HepG2 (cell line): Measurements from ENCODE around the gene ZMIZ1. TPM values are rescaled to one million over a fixed set of nuclear protein-coding genes. Genes with fewer than 3 reads are reported as not detected.

ENCODE experiments used
- AHDC1 ChIP-seq: sonication (generic); formaldehyde crosslinking; IDR thresholded peaks from 2 replicates; pipeline ENCODE4 v1.5.1; 2020; ENCODE audit warnings: mild to moderate bottlenecking, missing genetic modification reagents, borderline replicate concordance
- ARID5B ChIP-seq: IDR thresholded peaks from 2 replicates; pipeline ENCODE4 v1.4.0; 2020; ENCODE audit warnings: mild to moderate bottlenecking, missing genetic modification reagents
- EZH2 ChIP-seq: conservative IDR thresholded peaks from 2 replicates; pipeline ENCODE4 v1.6.1; 2012; ENCODE audit warnings: mild to moderate bottlenecking, low read depth, low read length, moderate library complexity
- GATAD2A ChIP-seq: IDR thresholded peaks from 2 replicates; pipeline ENCODE4 v1.6.1; 2016
- GLMP ChIP-seq: sonication (generic); formaldehyde crosslinking; IDR thresholded peaks from 2 replicates; pipeline ENCODE4 v1.9.0; 2021; ENCODE audit warnings: missing genetic modification reagents, mild to moderate bottlenecking, borderline replicate concordance
- HDAC1 ChIP-seq: sonication (generic); formaldehyde crosslinking; IDR thresholded peaks from 2 replicates; pipeline ENCODE4 v1.5.1; 2020; ENCODE audit warnings: mild to moderate bottlenecking, missing genetic modification reagents
- HMG20A ChIP-seq: IDR thresholded peaks from 2 replicates; pipeline ENCODE4 v1.6.1; 2016; ENCODE audit warnings: borderline replicate concordance
- KDM6A ChIP-seq: IDR thresholded peaks from 2 replicates; pipeline ENCODE4 v1.6.1; 2016; ENCODE audit warnings: low read depth
- NR2F2 ChIP-seq: IDR thresholded peaks from 2 replicates; pipeline ENCODE4 v1.6.1; 2012; ENCODE audit warnings: low read depth, inconsistent platforms, borderline replicate concordance
- POLR2G ChIP-seq: fragments of 200-400 bp; formaldehyde crosslinking; IDR thresholded peaks from 2 replicates; pipeline ENCODE4 v1.6.1; 2018; ENCODE audit warnings: mild to moderate bottlenecking, low read depth, low read length, moderate library complexity
- PPARG ChIP-seq: conservative IDR thresholded peaks from 2 replicates; pipeline ENCODE4 v1.6.1; 2016; ENCODE audit warnings: missing biosample characterization, missing genetic modification reagents
- PTBP1 ChIP-seq: fragments of 200-400 bp; formaldehyde crosslinking; IDR thresholded peaks from 2 replicates; pipeline ENCODE4 v1.6.1; 2018; ENCODE audit warnings: low read length, low read depth; ENCODE audit not compliant: poor library complexity, severe bottlenecking
- RAD51 ChIP-seq: fragments of 450-650 bp; IDR thresholded peaks from 2 replicates; pipeline ENCODE4 v1.6.1; 2016; ENCODE audit warnings: borderline replicate concordance
- SOX13 ChIP-seq, 3 experiments: fragments of 450-650 bp in 1 of 3; sonication (generic) in 1 of 3; formaldehyde crosslinking in 1 of 3; IDR thresholded peaks in 2 of 3; conservative IDR thresholded peaks in 1 of 3; 2 replicates each; pipeline versions ENCODE4 v1.5.0 to v1.6.1; 2016 to 2020; ENCODE audit warnings: antibody characterized with exemption in 1 of 3, mild to moderate bottlenecking in 1 of 3, missing compliant biosample characterization in 1 of 3, missing genetic modification reagents in 1 of 3, moderate library complexity in 1 of 3
- TFAP4 ChIP-seq: sonication (generic); IDR thresholded peaks from 2 replicates; pipeline ENCODE4 v1.6.1; 2016; ENCODE audit warnings: low read depth, borderline replicate concordance
- ZFP90 ChIP-seq: sonication (generic); formaldehyde crosslinking; IDR thresholded peaks from 2 replicates; pipeline ENCODE4 v1.8.0; 2022; ENCODE audit warnings: missing genetic modification reagents, mild to moderate bottlenecking, inconsistent platforms, borderline replicate concordance
- ZNF674 ChIP-seq: sonication (generic); formaldehyde crosslinking; IDR thresholded peaks from 2 replicates; pipeline ENCODE4 v1.5.0; 2020; ENCODE audit warnings: low read depth, mild to moderate bottlenecking, missing genetic modification reagents
- polyA plus RNA-seq, 8 experiments: library from polyadenylated mRNA; depleted of rRNA in 3 of 8; stranded (reverse) in 7 of 8; unstranded in 1 of 8; fragments of >200 nt; fragmentation: Illumina TruSeq in 4 of 8; extraction: Trizol in 4 of 8; gene quantifications; 2 replicates each; pipeline versions ENCODE4 v1.2.1 to v1.2.3, GENCODE V29; 2011 to 2016; ENCODE audit warnings: low read depth in 4 of 8, missing spikeins in 1 of 8, mixed read lengths in 1 of 8; ENCODE audit not compliant: insufficient read depth in 1 of 8
- total RNA-seq, 5 experiments: library from RNA; depleted of rRNA; stranded (reverse); fragments of >200 nt; fragmentation: Illumina TruSeq; extraction: Trizol; gene quantifications; 2 replicates each; pipeline ENCODE4 v1.2.3, GENCODE V29; 2016; ENCODE audit warnings: low read depth in 1 of 5

ZMIZ1 gene
- total and polyA plus RNA-seq, 2 of the 13 experiments (the other 11 are each of a cell fraction or from before 2014, with no cell fraction given), result 5.3 to 10.2 TPM

GRCh38 chr10:79185067-79185774 is 116.5 kb downstream of the ZMIZ1 start (continued):
- TF ChIP-seq EZH2 (no peak), SOX13 (IDR thresholded peaks at IDR 0.05) (no peak; the same call in 1 of the 2 replicates), SOX13 (CRISPR knock-in tag; conservative IDR thresholded peaks at IDR 0.05 in 1 of 2, IDR thresholded peaks at IDR 0.05 in 1 of 2) (peak in 1 of 2 experiments; percentile 91; a peak in 2 of 4 replicates), ARID5B (peak; percentile 79), POLR2G (no peak), GATAD2A (CRISPR knock-in tag) (peak; percentile 86), ZNF674 (CRISPR knock-in tag) (no peak), TFAP4 (peak; percentile 97), ZFP90 (CRISPR knock-in tag) (no peak), GLMP (CRISPR knock-in tag) (no peak), HDAC1 (CRISPR knock-in tag) (peak; percentile 77), PPARG (CRISPR knock-in tag) (peak; percentile 61; the same call in 1 of the 2 replicates), KDM6A (CRISPR knock-in tag) (0 out of 2 replicates have a peak, but pooled peaks have one; percentile 18), RAD51 (no peak), HMG20A (CRISPR knock-in tag) (peak; percentile 15; the same call in 1 of the 2 replicates), NR2F2 (peak; percentile 66; the same call in 1 of the 2 replicates), PTBP1 (no peak), AHDC1 (CRISPR knock-in tag) (peak; percentile 81; the same call in 1 of the 2 replicates)
